H1 (cell line): ENCODE measurements around the gene ODC1. TPM values are rescaled to one million over a fixed set of nuclear protein-coding genes. Genes with fewer than 3 reads are reported as not detected.

ENCODE experiments used
- CTCF ChIA-PET: fragments of 300-600 bp; sonication (Branson Sonifier 250); formaldehyde crosslinking; loops from one replicate; lab custom pipeline; 2021; ENCODE audit not compliant: partially characterized antibody; lab: Charles Lee
- POLR2A ChIA-PET: fragments of 300-600 bp; sonication (Branson Sonifier 250); formaldehyde crosslinking; loops from one replicate; lab custom pipeline; 2021; ENCODE audit warnings: inconsistent platforms; ENCODE audit not compliant: partially characterized antibody; lab: Charles Lee
- DNase-seq, 2 experiments: peaks; one replicate each; pipeline versions ENCODE4 v3.0.0 to v3.0.0-alpha.2; 2010 to 2022; ENCODE audit warnings: low spot score in 2 of 2, low read depth in 1 of 2, mixed read lengths in 1 of 2
- FAIRE-seq: peaks from 2 replicates; lab custom pipeline; 2011; peaks lifted over from hg19 to GRCh38; lab: Jason Lieb, UNC
- H2AFZ ChIP-seq: 2 replicates; pipeline ENCODE4 v1.8.1; 2012; ENCODE audit warnings: low read length, inconsistent platforms
- H2AK5ac ChIP-seq: 2 replicates; pipeline ENCODE4 v1.6.1; 2013; ENCODE audit warnings: low read depth, low read length
- H2BK120ac ChIP-seq: replicated peaks from 2 replicates; pipeline ENCODE3; 2013; ENCODE audit warnings: low read depth, low read length, inconsistent platforms
- H2BK12ac ChIP-seq: 2 replicates; pipeline ENCODE4 v1.6.1; 2013; ENCODE audit warnings: low read depth, low read length
- H2BK15ac ChIP-seq: 2 replicates; pipeline ENCODE4 v1.6.1; 2013; ENCODE audit warnings: low read length
- H2BK20ac ChIP-seq: 2 replicates; pipeline ENCODE4 v1.6.1; 2013; ENCODE audit warnings: low read length
- H2BK5ac ChIP-seq: 2 replicates; pipeline ENCODE4 v1.6.1; 2013; ENCODE audit warnings: low read depth, low read length
- H3K14ac ChIP-seq: 2 replicates; pipeline ENCODE4 v1.6.1; 2013; ENCODE audit warnings: inconsistent platforms; ENCODE audit not compliant: insufficient read length
- H3K18ac ChIP-seq: 2 replicates; pipeline ENCODE4 v1.6.1; 2013; ENCODE audit warnings: low read length; ENCODE audit errors: extremely low read depth
- H3K23ac ChIP-seq: 2 replicates; pipeline ENCODE4 v1.6.1; 2013; ENCODE audit warnings: inconsistent platforms; ENCODE audit not compliant: insufficient read length
- H3K23me2 ChIP-seq: 2 replicates; pipeline ENCODE4 v1.6.1; 2013; ENCODE audit warnings: low read depth, low read length
- H3K27ac ChIP-seq: 2 replicates; pipeline ENCODE4 v1.6.1; 2011; ENCODE audit warnings: low read depth, low read length, inconsistent platforms
- H3K27me3 ChIP-seq, 4 experiments: replicated peaks in 1 of 4; 1 replicate in 1 of 4; 2 replicates in 3 of 4; pipeline versions ENCODE4 v1.6.1 to v1.8.1; 2011 to 2013; ENCODE audit warnings: low read length in 3 of 4, mild to moderate bottlenecking in 3 of 4, inconsistent platforms in 2 of 4, mixed read lengths in 2 of 4, moderate library complexity in 1 of 4; ENCODE audit not compliant: control insufficient read depth in 3 of 4, insufficient read depth in 3 of 4; ENCODE audit errors: extremely low read depth in 1 of 4
- H3K36me3 ChIP-seq, 4 experiments: 2 replicates each; pipeline versions ENCODE4 v1.6.1 to v1.8.1; 2011 to 2013; ENCODE audit warnings: mild to moderate bottlenecking in 4 of 4, low read length in 3 of 4, moderate library complexity in 2 of 4, control low read depth in 1 of 4, inconsistent platforms in 1 of 4; ENCODE audit not compliant: insufficient read depth in 4 of 4, control insufficient read depth in 2 of 4
- H3K4ac ChIP-seq: replicated peaks from 2 replicates; pipeline ENCODE3; 2013; ENCODE audit warnings: low read length, low read depth, mixed read lengths, inconsistent platforms; ENCODE audit not compliant: insufficient read length
- H3K4me1 ChIP-seq, 4 experiments: replicated peaks in 1 of 4; 1 replicate in 1 of 4; 2 replicates in 3 of 4; pipeline versions ENCODE4 v1.6.1 to v1.8.1; 2011 to 2013; ENCODE audit warnings: low read length in 3 of 4, inconsistent platforms in 2 of 4, mixed read lengths in 1 of 4; ENCODE audit not compliant: insufficient read depth in 4 of 4, control insufficient read depth in 3 of 4
- H3K4me2 ChIP-seq, 2 experiments: 2 replicates each; pipeline versions ENCODE4 v1.6.1 to v1.8.1; 2011 to 2013; ENCODE audit warnings: low read depth in 2 of 2, low read length in 2 of 2, control low read depth in 1 of 2, inconsistent platforms in 1 of 2, mild to moderate bottlenecking in 1 of 2; ENCODE audit not compliant: insufficient read depth in 1 of 2
- H3K4me3 ChIP-seq, 4 experiments: fragments of 200-600, 300-600 bp in 1 of 4; sonication (generic), shearing (Covaris generic), sonication (Bioruptor Twin) in 1 of 4; 2 replicates each; pipeline versions ENCODE4 v1.5.1 to v1.8.1; 2011 to 2016; ENCODE audit warnings: low read length in 4 of 4, low read depth in 3 of 4, control low read depth in 2 of 4, inconsistent platforms in 2 of 4, mild to moderate bottlenecking in 2 of 4, mixed read lengths in 1 of 4, moderate library complexity in 1 of 4; ENCODE audit not compliant: insufficient read depth in 2 of 4; ENCODE audit errors: extremely low read depth in 1 of 4
- H3K56ac ChIP-seq: replicated peaks from 2 replicates; pipeline ENCODE3; 2013; ENCODE audit warnings: low read depth, mild to moderate bottlenecking, mixed read lengths, low read length, inconsistent platforms; ENCODE audit not compliant: insufficient read length
- H3K79me1 ChIP-seq: 2 replicates; pipeline ENCODE4 v1.6.1; 2013; ENCODE audit warnings: low read depth, low read length, control low read depth
- H3K79me2 ChIP-seq, 2 experiments: 2 replicates each; pipeline versions ENCODE4 v1.6.1 to v1.8.1; 2012 to 2013; ENCODE audit warnings: low read length in 2 of 2, mild to moderate bottlenecking in 2 of 2, inconsistent platforms in 1 of 2; ENCODE audit not compliant: insufficient read depth in 2 of 2, control insufficient read depth in 1 of 2
- H3K9ac ChIP-seq, 4 experiments: replicated peaks in 1 of 4; 1 replicate in 1 of 4; 2 replicates in 3 of 4; pipeline versions ENCODE4 v1.6.1 to v1.8.1; 2011 to 2013; ENCODE audit warnings: low read depth in 3 of 4, low read length in 3 of 4, control low read depth in 2 of 4, mild to moderate bottlenecking in 2 of 4, moderate library complexity in 2 of 4, inconsistent platforms in 1 of 4; ENCODE audit errors: extremely low read depth in 1 of 4
- H3K9me3 ChIP-seq, 2 experiments: 2 replicates each; pipeline versions ENCODE4 v1.6.1 to v1.8.1; 2012 to 2013; ENCODE audit warnings: mild to moderate bottlenecking in 2 of 2, moderate library complexity in 2 of 2, control low read depth in 1 of 2, inconsistent platforms in 1 of 2, low read depth in 1 of 2, low read length in 1 of 2, mixed read lengths in 1 of 2; ENCODE audit not compliant: insufficient read depth in 2 of 2
- H4K20me1 ChIP-seq, 2 experiments: replicated peaks in 1 of 2; 2 replicates each; pipeline versions ENCODE3 to v1.8.1; 2011 to 2013; ENCODE audit warnings: inconsistent platforms in 2 of 2, low read length in 2 of 2, mild to moderate bottlenecking in 1 of 2; ENCODE audit not compliant: insufficient read depth in 2 of 2, control insufficient read depth in 1 of 2
- H4K5ac ChIP-seq: 2 replicates; pipeline ENCODE4 v1.6.1; 2013; ENCODE audit warnings: low read length, low read depth, mixed read lengths, inconsistent platforms; ENCODE audit not compliant: insufficient read length
- H4K8ac ChIP-seq: 2 replicates; pipeline ENCODE4 v1.8.0; 2013; ENCODE audit warnings: mild to moderate bottlenecking, moderate library complexity, low read length, inconsistent platforms; ENCODE audit not compliant: insufficient read depth; ENCODE audit errors: extremely low read depth
- H4K91ac ChIP-seq: replicated peaks from 2 replicates; pipeline ENCODE3; 2013; ENCODE audit warnings: low read length, mixed read lengths, inconsistent platforms; ENCODE audit not compliant: insufficient read length
- ATF2 ChIP-seq: IDR thresholded peaks from 2 replicates; pipeline ENCODE4 v1.6.1; 2012; ENCODE audit warnings: low read length, inconsistent platforms
- CTBP2 ChIP-seq: IDR thresholded peaks from 2 replicates; pipeline ENCODE4 v1.7.0; 2011; ENCODE audit warnings: borderline replicate concordance, mild to moderate bottlenecking, moderate library complexity, mixed read lengths, low read length; ENCODE audit not compliant: insufficient read depth, insufficient read length
- MAFK ChIP-seq: IDR thresholded peaks from 2 replicates; pipeline ENCODE4 v1.6.1; 2012; ENCODE audit warnings: low read depth, mild to moderate bottlenecking, improper control_type of control experiment, low read length
- RXRA ChIP-seq: IDR thresholded peaks from 2 replicates; pipeline ENCODE4 v1.6.1; 2011; ENCODE audit warnings: low read depth, mild to moderate bottlenecking, low read length, moderate library complexity; ENCODE audit not compliant: insufficient read depth
- SIRT6 ChIP-seq: IDR thresholded peaks from one replicate; pipeline ENCODE4 v1.7.1; 2012; ENCODE audit warnings: low read length, inconsistent platforms
- whole genome bisulfite sequencing, 2 experiments: shearing (Covaris generic) in 1 of 2; methylation state at CpG; one replicate each; pipeline versions ENCODE4 v1.1.6 to v1.1.7; 2013 to 2015; ENCODE audit warnings: low lambda C conversion rate in 2 of 2, mixed read lengths in 2 of 2, inconsistent platforms in 1 of 2, low coverage in 1 of 2, missing lambda C conversion rate in 1 of 2; ENCODE audit not compliant: insufficient replicate concordance in 2 of 2, insufficient coverage in 1 of 2, insufficient read length in 1 of 2; ENCODE audit errors: extremely low coverage in 1 of 2, missing lambda C conversion rate in 1 of 2; 5-methylcytosine and 5-hydroxymethylcytosine counted together
- polyA plus RNA-seq, 7 experiments: library from polyadenylated mRNA; depleted of rRNA in 3 of 7; stranded (reverse) in 5 of 7; unstranded in 2 of 7; fragments of >200 nt in 5 of 7; fragments of 200-250 nt in 2 of 7; gene quantifications; 1 replicate in 5 of 7; 2 replicates in 1 of 7; 4 replicates in 1 of 7; pipeline versions ENCODE4 v1.2.1 to v1.2.3, GENCODE V29; 2011 to 2013; ENCODE audit warnings: missing spikeins in 2 of 7, mixed read lengths in 2 of 7
- total RNA-seq: library from RNA; stranded (reverse); fragmentation: NEBNext Ultra II Directional; extraction: Animal tissue kit (Norgen Biotek cat#: 25700); gene quantifications from 2 replicates; pipeline ENCODE4 v1.2.1, GENCODE V29; 2021

ODC1 gene
- total and polyA plus RNA-seq, 2 of the 8 experiments (the other 6 are each of a cell fraction or from before 2014, with no cell fraction given): 57.2 to 76.7 TPM

- 93% methylated on average over 13 of the region's 13 CpGs; no CpG with 5 or more reads in 1 of the 2 experiments for WGBS, 2 experiments
These were observed 37.2 kb downstream of the ODC1 start for GRCh38 chr2:10410823-10411437.

More at GRCh38 chr2:10410823-10411437, 37.2 kb downstream of the ODC1 start:
- Histone ChIP-seq H3K23ac (no peak overlapping the region), H3K4me1 (peaks cover 0 to 3% (median 2%) of the 10 kb centered on the region in 4 experiments; a peak in 3 of 7 replicates), H3K36me3 (no peaks in the 10 kb centered on the region; a peak in 1 of 8 replicates), H3K27ac (no peak overlapping the region), H2AK5ac (no peak overlapping the region), H3K9ac (no peak overlapping the region), H3K18ac (no peak overlapping the region), H2BK12ac (no peak overlapping the region), H3K9me3 (0 out of 4 replicates have a peak, but pooled peaks cover 0 to 2% of the 10 kb centered on the region in 2 experiments), H2BK5ac (no peak overlapping the region), H3K27me3 (no peaks in the 10 kb centered on the region; a peak in 1 of 7 replicates), H2AFZ (no peak overlapping the region), H2BK120ac (no peak overlapping the region), H4K5ac (no peak overlapping the region), H3K4ac (no peak overlapping the region), H2BK20ac (no peak overlapping the region), H4K20me1 (no peaks in the 10 kb centered on the region), H3K14ac (no peak overlapping the region), H4K8ac (no peak overlapping the region), H3K79me1 (no peaks in the 10 kb centered on the region), H4K91ac (no peak overlapping the region), H3K23me2 (no peaks in the 10 kb centered on the region), H3K4me2 (no peak overlapping the region), H3K56ac (no peak overlapping the region)
- DNase-seq (no peak), FAIRE-seq (no peak)
- ChIA-PET POLR2A (no interaction called here), CTCF (interaction anchor here (0.5 to 5.5 kb wide), 14 partner anchors 14 to 426 kb away, joined by 3 to 48 read pairs (median 6); partner anchors contain the start of gene HPCAL1)
- TF ChIP-seq RXRA: no peak
- TF ChIP-seq CTBP2: no peak
- no peak for TF ChIP-seq ATF2
- no peak for TF ChIP-seq MAFK
- TF ChIP-seq SIRT6: no peak
- TF ChIP-seq, all 59 proteins: peak for 0
- H3K79me2 ChIP-seq: no peaks in the 10 kb centered on the region
- H2BK15ac ChIP-seq: no peak overlapping the region
- H3K4me3 ChIP-seq: no peak overlapping the region
